ENCODE measurements around the gene ATP8A2. TPM values are rescaled to one million over a fixed set of nuclear protein-coding genes. Genes with fewer than 3 reads are reported as not detected.

ATP8A2 gene
- total RNA-seq, 5 donors from 2014 or later (not counting 1 experiment from before 2014, with no cell fraction given) = 0.39 to 0.85 (median 0.73) TPM

DNA sequence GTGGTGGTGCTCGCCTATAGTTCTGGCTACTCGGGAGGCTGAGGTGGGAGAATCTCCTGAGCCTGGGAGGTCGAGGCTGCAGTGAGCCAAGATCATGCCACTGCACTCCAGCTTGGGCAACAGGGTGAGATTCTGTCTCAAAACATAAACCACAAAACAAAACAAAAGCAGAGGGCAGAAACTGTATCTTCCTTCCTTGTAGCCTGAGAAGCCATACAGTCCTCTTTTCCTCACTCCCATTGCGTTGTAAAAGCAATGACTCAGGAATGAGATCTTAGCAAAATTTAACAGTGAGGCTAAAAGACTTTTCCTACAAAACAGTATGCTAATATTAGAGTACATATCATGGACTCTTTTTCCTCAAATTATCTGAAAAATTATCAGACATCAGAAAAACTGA, 549.2 kb downstream of the ATP8A2 start:
- Histone ChIP-seq H3K27me3 (replicated peaks in 1 of 2; ENCODE audit: control insufficient read depth in 2 of 2, extremely low read depth in 1 of 2, insufficient read depth in 2 of 2, low read length in 1 of 2) (no peaks in the 10 kb centered on the region), H3K27ac (ENCODE audit: low read length) (no peak overlapping the region), H3K4me3 (ENCODE audit: control insufficient read depth in 1 of 2, extremely low read depth in 1 of 2, low read length in 1 of 2) (no peak overlapping the region), H3K36me3 (ENCODE audit: control insufficient read depth in 2 of 2, extremely low read depth in 1 of 2, insufficient read depth in 1 of 2, low read length in 1 of 2) (no peaks in the 10 kb centered on the region), H3K9me3 (no peaks in the 10 kb centered on the region), H3K4me1 (ENCODE audit: control insufficient read depth in 1 of 2, extremely low read depth in 1 of 2, insufficient read depth in 2 of 2, low read length in 2 of 2) (peaks cover 0 to 7% of the 10 kb centered on the region in 2 experiments)
- Mint-ChIP-seq H3K36me3 (no peaks in the 10 kb centered on the region), H3K9me3 (no peaks in the 10 kb centered on the region), H3K4me1 (peaks cover 8 to 11% (median 10%) of the 10 kb centered on the region in 3 donors), H3K27ac (no peak overlapping the region), H3K27me3 (no peaks in the 10 kb centered on the region), H3K4me3 (no peak overlapping the region)
- no peak for ATAC-seq (replicated peaks in 1 of 4)
- WGBS (ENCODE audit: insufficient coverage) = 90% methylated on average over 2 of the region's 4 CpGs
- ChIA-PET CTCF (no interaction called here), POLR2A (no interaction called here)
- no peak for DNase-seq

DNA sequence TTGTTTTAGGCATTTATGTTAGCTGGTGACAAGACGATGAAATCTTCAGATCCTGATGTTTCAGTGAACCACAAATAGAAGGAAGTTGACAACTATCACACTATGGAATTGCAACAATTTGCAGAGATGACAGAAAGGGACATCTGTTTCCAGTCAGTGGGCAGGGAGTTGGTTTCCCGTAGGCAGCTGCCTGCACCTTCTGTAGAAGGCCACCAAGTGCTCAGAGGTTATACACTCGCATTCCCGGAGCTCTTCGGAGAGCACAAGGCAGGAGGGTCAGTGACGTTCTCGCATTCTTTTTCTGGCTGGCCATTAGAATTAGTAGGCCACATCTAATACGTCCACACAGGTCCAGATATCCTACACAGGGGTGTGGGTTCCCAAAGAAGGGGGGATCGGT, 550.6 kb downstream of the ATP8A2 start:
- no peaks in the 10 kb centered on the region for H3K36me3 Mint-ChIP-seq
- H3K27ac ChIP-seq (ENCODE audit: low read length) = no peak overlapping the region
- no peaks in the 10 kb centered on the region for H3K27me3 ChIP-seq (replicated peaks in 1 of 2; ENCODE audit: control insufficient read depth in 2 of 2, extremely low read depth in 1 of 2, insufficient read depth in 2 of 2, low read length in 1 of 2)
- 94% methylated on average over 4 of the region's 9 CpGs for WGBS (ENCODE audit: insufficient coverage)
- no peak overlapping the region for H3K27ac Mint-ChIP-seq
- H3K4me1 Mint-ChIP-seq = peaks cover 8 to 11% (median 10%) of the 10 kb centered on the region in 3 donors
- no peaks in the 10 kb centered on the region for H3K9me3 ChIP-seq
- ChIA-PET POLR2A (no interaction called here), CTCF (no interaction called here)
- DNase-seq (no peak), ATAC-seq (replicated peaks in 1 of 4) (no peak)
- peaks cover 0 to 7% of the 10 kb centered on the region in 2 experiments for H3K4me1 ChIP-seq (ENCODE audit: control insufficient read depth in 1 of 2, extremely low read depth in 1 of 2, insufficient read depth in 2 of 2, low read length in 2 of 2)
- no peaks in the 10 kb centered on the region for H3K9me3 Mint-ChIP-seq
- no peaks in the 10 kb centered on the region for H3K36me3 ChIP-seq (ENCODE audit: control insufficient read depth in 2 of 2, extremely low read depth in 1 of 2, insufficient read depth in 1 of 2, low read length in 1 of 2)
- no peak overlapping the region for H3K4me3 ChIP-seq (ENCODE audit: control insufficient read depth in 1 of 2, extremely low read depth in 1 of 2, low read length in 1 of 2)
- H3K4me3 Mint-ChIP-seq = no peak overlapping the region
- no peaks in the 10 kb centered on the region for H3K27me3 Mint-ChIP-seq

DNA sequence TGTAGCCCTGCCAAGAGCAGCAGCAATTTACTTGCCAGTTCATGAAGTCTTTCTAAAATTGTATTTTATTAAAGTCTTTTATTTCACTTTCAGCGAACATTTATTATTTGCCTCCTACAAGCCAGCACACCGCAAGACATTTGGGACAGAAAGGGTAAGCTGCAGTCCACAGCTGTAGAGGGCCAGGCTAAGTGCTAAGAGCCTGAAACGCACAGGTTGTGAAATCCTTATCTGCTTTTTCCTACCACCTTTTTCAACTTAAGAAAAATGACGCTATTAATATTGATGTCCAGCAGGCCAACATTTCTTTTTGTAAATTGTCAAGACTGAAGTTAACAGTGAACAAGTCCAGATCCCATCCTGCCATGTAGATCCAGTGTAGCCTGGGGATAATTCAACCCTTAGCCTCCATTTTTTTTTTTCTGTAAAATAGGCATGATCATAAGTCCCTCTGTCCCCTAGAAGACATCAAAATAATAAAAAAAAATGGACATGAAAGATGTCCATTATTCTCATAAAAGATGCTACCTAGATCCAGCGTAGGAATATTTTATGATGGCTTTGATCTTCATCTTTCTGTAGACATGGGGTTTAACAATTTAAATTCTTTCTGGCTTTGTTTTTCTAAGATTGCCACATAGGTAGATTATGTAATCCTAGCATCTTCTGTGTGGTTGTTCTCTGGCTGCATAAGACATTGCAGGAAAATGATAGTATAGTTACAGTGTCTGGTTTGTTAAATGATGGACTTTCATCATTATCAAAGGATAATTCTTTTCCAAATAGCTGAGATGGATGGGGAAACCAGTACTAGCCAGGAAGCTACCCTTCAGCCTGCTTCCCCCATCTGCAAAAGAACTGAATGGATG, 551.7 kb downstream of the ATP8A2 start:
- Histone ChIP-seq H3K4me3 (ENCODE audit: control insufficient read depth in 1 of 2, extremely low read depth in 1 of 2, low read length in 1 of 2) (no peak overlapping the region), H3K36me3 (ENCODE audit: control insufficient read depth in 2 of 2, extremely low read depth in 1 of 2, insufficient read depth in 1 of 2, low read length in 1 of 2) (no peaks in the 10 kb centered on the region), H3K9me3 (no peaks in the 10 kb centered on the region), H3K27ac (ENCODE audit: low read length) (no peak overlapping the region), H3K27me3 (replicated peaks in 1 of 2; ENCODE audit: control insufficient read depth in 2 of 2, extremely low read depth in 1 of 2, insufficient read depth in 2 of 2, low read length in 1 of 2) (no peaks in the 10 kb centered on the region), H3K4me1 (ENCODE audit: control insufficient read depth in 1 of 2, extremely low read depth in 1 of 2, insufficient read depth in 2 of 2, low read length in 2 of 2) (peaks cover 0 to 7% of the 10 kb centered on the region in 2 experiments)
- H3K36me3 Mint-ChIP-seq = no peaks in the 10 kb centered on the region
- H3K27me3 Mint-ChIP-seq = no peaks in the 10 kb centered on the region
- no peaks in the 10 kb centered on the region for H3K9me3 Mint-ChIP-seq
- no peak overlapping the region for H3K27ac Mint-ChIP-seq
- DNase-seq (no peak), ATAC-seq (replicated peaks in 1 of 4) (no peak)
- no CpG with 5 or more reads among the region's 5 CpGs for WGBS (ENCODE audit: insufficient coverage)
- POLR2A ChIA-PET = no interaction called here
- CTCF ChIA-PET = no interaction called here
- peaks cover 7 to 11% (median 8%) of the 10 kb centered on the region in 3 donors for H3K4me1 Mint-ChIP-seq
- no peak overlapping the region for H3K4me3 Mint-ChIP-seq

DNA sequence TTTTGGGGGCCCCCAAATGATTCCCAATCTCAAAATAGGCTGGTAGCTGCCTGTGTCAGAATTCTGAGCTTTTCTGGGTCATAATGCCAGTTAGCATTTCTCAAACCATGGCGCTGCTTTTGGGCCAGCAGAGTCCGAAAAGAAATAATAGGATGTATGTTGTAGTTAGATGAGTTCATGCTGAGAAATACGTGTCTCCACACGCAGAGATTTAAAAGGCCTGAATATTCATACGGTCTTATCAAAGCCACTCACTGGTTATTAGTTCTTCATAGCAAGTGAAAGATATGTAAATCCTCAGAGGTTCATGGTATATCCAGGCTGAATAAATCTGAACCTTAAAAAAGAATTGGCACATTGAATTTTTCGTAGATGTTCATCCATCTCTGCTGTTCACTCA, 555.6 kb downstream of the ATP8A2 start:
- no peak for ATAC-seq (replicated peaks in 1 of 4)
- H3K27ac ChIP-seq (ENCODE audit: low read length) = no peak overlapping the region
- no peak overlapping the region for H3K4me3 ChIP-seq (ENCODE audit: control insufficient read depth in 1 of 2, extremely low read depth in 1 of 2, low read length in 1 of 2)
- Mint-ChIP-seq H3K4me1 (no peaks in the 10 kb centered on the region), H3K27ac (no peak overlapping the region), H3K9me3 (no peaks in the 10 kb centered on the region), H3K36me3 (no peaks in the 10 kb centered on the region), H3K4me3 (no peak overlapping the region), H3K27me3 (no peaks in the 10 kb centered on the region)
- H3K4me1 ChIP-seq (ENCODE audit: control insufficient read depth in 1 of 2, extremely low read depth in 1 of 2, insufficient read depth in 2 of 2, low read length in 2 of 2) = no peaks in the 10 kb centered on the region
- no peak for DNase-seq
- no peaks in the 10 kb centered on the region for H3K9me3 ChIP-seq
- ChIA-PET CTCF (no interaction called here), POLR2A (interaction anchor here in 1 of 2 donors (0.6 kb wide), 1 partner anchor 12 kb away, joined by 3 read pairs; no protein-coding TSS in a partner anchor)
- WGBS (ENCODE audit: insufficient coverage) = 93% methylated on average over 4 of the region's 6 CpGs
- no peaks in the 10 kb centered on the region for H3K36me3 ChIP-seq (ENCODE audit: control insufficient read depth in 2 of 2, extremely low read depth in 1 of 2, insufficient read depth in 1 of 2, low read length in 1 of 2)
- H3K27me3 ChIP-seq (replicated peaks in 1 of 2; ENCODE audit: control insufficient read depth in 2 of 2, extremely low read depth in 1 of 2, insufficient read depth in 2 of 2, low read length in 1 of 2) = no peaks in the 10 kb centered on the region

DNA sequence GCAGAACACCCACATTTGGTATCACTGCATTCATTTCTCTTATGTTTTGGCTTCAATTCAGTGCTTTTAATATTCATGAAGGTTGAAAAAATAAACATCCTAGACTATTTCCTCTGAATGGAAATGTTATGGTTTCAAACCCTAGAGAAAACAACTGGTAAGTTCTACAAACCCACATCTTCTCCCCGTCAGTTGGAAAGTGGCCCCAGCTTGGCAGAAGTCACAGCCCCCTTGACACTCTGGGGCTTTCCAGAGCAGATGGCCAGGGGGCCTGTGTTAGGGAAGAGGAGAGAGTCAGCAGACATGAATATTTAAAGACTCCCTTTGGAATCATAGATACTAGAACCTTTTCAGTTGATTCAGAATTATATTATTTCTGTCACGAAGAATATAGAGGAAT, 556.2 kb downstream of the ATP8A2 start:
- no peak overlapping the region for H3K4me3 ChIP-seq (ENCODE audit: control insufficient read depth in 1 of 2, extremely low read depth in 1 of 2, low read length in 1 of 2)
- no peaks in the 10 kb centered on the region for H3K9me3 Mint-ChIP-seq
- no peaks in the 10 kb centered on the region for H3K4me1 ChIP-seq (ENCODE audit: control insufficient read depth in 1 of 2, extremely low read depth in 1 of 2, insufficient read depth in 2 of 2, low read length in 2 of 2)
- H3K4me1 Mint-ChIP-seq = no peaks in the 10 kb centered on the region
- no peak overlapping the region for H3K27ac Mint-ChIP-seq
- ChIA-PET CTCF (no interaction called here), POLR2A (no interaction called here)
- no peaks in the 10 kb centered on the region for H3K36me3 ChIP-seq (ENCODE audit: control insufficient read depth in 2 of 2, extremely low read depth in 1 of 2, insufficient read depth in 1 of 2, low read length in 1 of 2)
- H3K4me3 Mint-ChIP-seq = no peak overlapping the region
- H3K27me3 ChIP-seq (replicated peaks in 1 of 2; ENCODE audit: control insufficient read depth in 2 of 2, extremely low read depth in 1 of 2, insufficient read depth in 2 of 2, low read length in 1 of 2) = no peaks in the 10 kb centered on the region
- no CpG with 5 or more reads among the region's 2 CpGs for WGBS (ENCODE audit: insufficient coverage)
- H3K9me3 ChIP-seq = no peaks in the 10 kb centered on the region
- H3K27me3 Mint-ChIP-seq = no peaks in the 10 kb centered on the region
- H3K27ac ChIP-seq (ENCODE audit: low read length) = no peak overlapping the region
- DNase-seq = no peak
- no peak for ATAC-seq (replicated peaks in 1 of 4)
- no peaks in the 10 kb centered on the region for H3K36me3 Mint-ChIP-seq

DNA sequence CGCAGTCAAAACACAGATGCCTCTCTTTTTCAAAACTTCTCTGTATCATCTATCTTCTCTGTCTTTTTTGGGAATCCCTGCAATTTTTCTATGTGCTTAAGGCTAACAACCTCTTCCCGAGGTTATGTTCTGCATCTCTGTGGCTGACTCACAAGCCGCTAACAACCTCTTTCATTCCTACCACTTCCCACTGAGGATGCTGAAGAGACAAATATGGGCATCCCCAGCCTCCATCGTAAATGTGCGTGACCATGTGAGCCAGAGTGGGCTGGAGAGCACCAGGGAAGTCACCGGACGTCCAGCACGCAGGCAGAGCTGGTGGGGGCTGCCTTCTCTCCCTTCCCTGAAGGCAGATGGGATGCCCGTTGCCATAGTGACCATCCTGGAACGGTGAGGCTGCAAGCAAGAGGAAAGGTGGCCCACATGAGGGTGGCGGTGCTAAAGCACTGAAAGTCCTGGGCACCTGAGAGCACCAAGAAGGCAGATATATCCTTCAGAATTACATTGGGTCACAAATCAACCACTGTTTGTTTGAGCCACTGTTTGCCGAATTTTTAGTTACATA, 557.2 kb downstream of the ATP8A2 start:
- Mint-ChIP-seq H3K27me3 (no peaks in the 10 kb centered on the region), H3K9me3 (no peaks in the 10 kb centered on the region), H3K4me3 (no peak overlapping the region), H3K36me3 (no peaks in the 10 kb centered on the region), H3K27ac (no peak overlapping the region), H3K4me1 (no peaks in the 10 kb centered on the region)
- no peak for ATAC-seq (replicated peaks in 1 of 4)
- H3K9me3 ChIP-seq = no peaks in the 10 kb centered on the region
- ChIA-PET POLR2A (no interaction called here), CTCF (no interaction called here)
- H3K27me3 ChIP-seq (replicated peaks in 1 of 2; ENCODE audit: control insufficient read depth in 2 of 2, extremely low read depth in 1 of 2, insufficient read depth in 2 of 2, low read length in 1 of 2) = no peaks in the 10 kb centered on the region
- WGBS (ENCODE audit: insufficient coverage) = 89% methylated on average over 11 of the region's 12 CpGs
- H3K36me3 ChIP-seq (ENCODE audit: control insufficient read depth in 2 of 2, extremely low read depth in 1 of 2, insufficient read depth in 1 of 2, low read length in 1 of 2) = no peaks in the 10 kb centered on the region
- no peak overlapping the region for H3K27ac ChIP-seq (ENCODE audit: low read length)
- no peak overlapping the region for H3K4me3 ChIP-seq (ENCODE audit: control insufficient read depth in 1 of 2, extremely low read depth in 1 of 2, low read length in 1 of 2)
- no peak for DNase-seq
- H3K4me1 ChIP-seq (ENCODE audit: control insufficient read depth in 1 of 2, extremely low read depth in 1 of 2, insufficient read depth in 2 of 2, low read length in 2 of 2) = no peaks in the 10 kb centered on the region
